K562 (cell line): ENCODE measurements around the gene FMC1. TPM values are rescaled to one million over a fixed set of nuclear protein-coding genes. Genes with fewer than 3 reads are reported as not detected.

Experiments
- PHF8 ChIP-seq: fragments of 200-600 bp; sonication (generic); IDR thresholded peaks from 2 replicates; pipeline ENCODE4 v1.6.1; 2012; ENCODE audit warnings: mixed run types, mild to moderate bottlenecking, inconsistent platforms, low read length, moderate library complexity, borderline replicate concordance
- polyA plus RNA-seq, 8 experiments: library from polyadenylated mRNA; depleted of rRNA in 4 of 8; stranded (reverse) in 5 of 8; unstranded in 3 of 8; fragments of >200 nt; fragmentation: Nextera tagmentation in 2 of 8; fragmentation: Illumina TruSeq in 1 of 8; extraction: Ambion mirVana in 2 of 8; extraction: Trizol in 1 of 8; gene quantifications; 2 replicates each; pipeline versions ENCODE4 v1.2.1 to v1.2.3, GENCODE V29; 2011 to 2014; ENCODE audit warnings: inconsistent platforms in 1 of 8, missing spikeins in 1 of 8
- total RNA-seq, 7 experiments: library from RNA; depleted of rRNA in 6 of 7; stranded (reverse); fragments of >200 nt in 6 of 7; fragmentation: Illumina TruSeq in 2 of 7; extraction: Trizol in 2 of 7; gene quantifications; 2 replicates each; pipeline versions ENCODE4 v1.2.1 to v1.2.3, GENCODE V29; 2011 to 2021; ENCODE audit warnings: low replicate concordance in 1 of 7
- TF ChIP-seq, protein P1 (sequence below), 2 experiments: fragments of 450-650 bp in 1 of 2; sonication (generic) in 1 of 2; formaldehyde crosslinking in 1 of 2; IDR thresholded peaks; 2 replicates each; pipeline versions ENCODE4 v1.7.1 to v1.9.0; 2016 to 2022; ENCODE audit warnings: inconsistent platforms in 1 of 2, mild to moderate bottlenecking in 1 of 2, missing genetic modification reagents in 1 of 2
- TF ChIP-seq, protein P2 (sequence below): fragments of 200-600 bp; sonication (generic); IDR thresholded peaks from one replicate; pipeline ENCODE4 v1.6.1; 2012; ENCODE audit warnings: mild to moderate bottlenecking, low read depth, low read length, inconsistent platforms

Gene FMC1
- total and polyA plus RNA-seq, 9 of the 15 experiments (the other 6 are each of a cell fraction or from before 2014, with no cell fraction given): 14.0 to 116 (median 29.0) TPM

DNA sequence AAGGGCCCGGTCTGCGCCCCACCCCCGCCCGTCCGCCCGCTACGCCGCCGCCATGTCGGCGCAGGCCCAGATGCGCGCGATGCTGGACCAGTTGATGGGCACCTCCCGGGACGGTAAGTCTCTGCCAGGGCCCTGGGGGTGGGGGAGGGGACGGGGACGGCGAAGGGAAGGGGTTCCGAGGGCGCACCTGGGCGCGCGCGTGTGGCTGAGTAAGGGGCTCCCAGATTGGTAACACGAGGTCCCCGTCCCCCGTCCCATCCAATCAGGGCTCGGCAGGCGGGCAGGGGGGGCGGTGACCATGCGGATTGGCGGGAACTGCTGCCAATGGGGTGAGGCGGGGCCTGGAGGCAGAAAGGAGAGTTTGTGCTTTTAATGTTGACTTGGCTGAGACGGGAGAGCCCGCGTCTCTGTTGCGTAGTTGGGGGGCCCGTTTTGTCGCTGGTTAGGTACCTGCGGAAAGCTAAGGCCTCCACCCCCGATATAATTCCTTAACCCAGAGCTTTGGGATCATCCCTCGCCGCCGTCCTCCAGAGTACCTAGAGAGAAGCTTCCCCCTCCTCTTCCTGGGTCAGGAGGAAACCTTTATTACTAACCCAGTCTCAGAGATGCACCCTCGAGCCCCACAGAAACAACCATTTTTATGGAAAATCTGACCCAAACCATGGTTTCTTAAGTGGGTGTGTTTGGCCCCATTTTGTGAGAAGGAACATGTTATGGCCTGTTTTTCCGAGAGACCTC is 19.2 kb downstream of the FMC1 start (continued):
- TF ChIP-seq, protein P1, sequence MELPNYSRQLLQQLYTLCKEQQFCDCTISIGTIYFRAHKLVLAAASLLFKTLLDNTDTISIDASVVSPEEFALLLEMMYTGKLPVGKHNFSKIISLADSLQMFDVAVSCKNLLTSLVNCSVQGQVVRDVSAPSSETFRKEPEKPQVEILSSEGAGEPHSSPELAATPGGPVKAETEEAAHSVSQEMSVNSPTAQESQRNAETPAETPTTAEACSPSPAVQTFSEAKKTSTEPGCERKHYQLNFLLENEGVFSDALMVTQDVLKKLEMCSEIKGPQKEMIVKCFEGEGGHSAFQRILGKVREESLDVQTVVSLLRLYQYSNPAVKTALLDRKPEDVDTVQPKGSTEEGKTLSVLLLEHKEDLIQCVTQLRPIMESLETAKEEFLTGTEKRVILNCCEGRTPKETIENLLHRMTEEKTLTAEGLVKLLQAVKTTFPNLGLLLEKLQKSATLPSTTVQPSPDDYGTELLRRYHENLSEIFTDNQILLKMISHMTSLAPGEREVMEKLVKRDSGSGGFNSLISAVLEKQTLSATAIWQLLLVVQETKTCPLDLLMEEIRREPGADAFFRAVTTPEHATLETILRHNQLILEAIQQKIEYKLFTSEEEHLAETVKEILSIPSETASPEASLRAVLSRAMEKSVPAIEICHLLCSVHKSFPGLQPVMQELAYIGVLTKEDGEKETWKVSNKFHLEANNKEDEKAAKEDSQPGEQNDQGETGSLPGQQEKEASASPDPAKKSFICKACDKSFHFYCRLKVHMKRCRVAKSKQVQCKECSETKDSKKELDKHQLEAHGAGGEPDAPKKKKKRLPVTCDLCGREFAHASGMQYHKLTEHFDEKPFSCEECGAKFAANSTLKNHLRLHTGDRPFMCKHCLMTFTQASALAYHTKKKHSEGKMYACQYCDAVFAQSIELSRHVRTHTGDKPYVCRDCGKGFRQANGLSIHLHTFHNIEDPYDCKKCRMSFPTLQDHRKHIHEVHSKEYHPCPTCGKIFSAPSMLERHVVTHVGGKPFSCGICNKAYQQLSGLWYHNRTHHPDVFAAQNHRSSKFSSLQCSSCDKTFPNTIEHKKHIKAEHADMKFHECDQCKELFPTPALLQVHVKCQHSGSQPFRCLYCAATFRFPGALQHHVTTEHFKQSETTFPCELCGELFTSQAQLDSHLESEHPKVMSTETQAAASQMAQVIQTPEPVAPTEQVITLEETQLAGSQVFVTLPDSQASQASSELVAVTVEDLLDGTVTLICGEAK (IDR thresholded peaks at IDR 0.05): peak; percentile 15; the same call in 1 of the 2 replicates
- TF ChIP-seq, protein P1 (CRISPR knock-in tag; IDR thresholded peaks at IDR 0.05): no peak
- TF ChIP-seq PHF8: peak; percentile 37
- TF ChIP-seq, protein P2, sequence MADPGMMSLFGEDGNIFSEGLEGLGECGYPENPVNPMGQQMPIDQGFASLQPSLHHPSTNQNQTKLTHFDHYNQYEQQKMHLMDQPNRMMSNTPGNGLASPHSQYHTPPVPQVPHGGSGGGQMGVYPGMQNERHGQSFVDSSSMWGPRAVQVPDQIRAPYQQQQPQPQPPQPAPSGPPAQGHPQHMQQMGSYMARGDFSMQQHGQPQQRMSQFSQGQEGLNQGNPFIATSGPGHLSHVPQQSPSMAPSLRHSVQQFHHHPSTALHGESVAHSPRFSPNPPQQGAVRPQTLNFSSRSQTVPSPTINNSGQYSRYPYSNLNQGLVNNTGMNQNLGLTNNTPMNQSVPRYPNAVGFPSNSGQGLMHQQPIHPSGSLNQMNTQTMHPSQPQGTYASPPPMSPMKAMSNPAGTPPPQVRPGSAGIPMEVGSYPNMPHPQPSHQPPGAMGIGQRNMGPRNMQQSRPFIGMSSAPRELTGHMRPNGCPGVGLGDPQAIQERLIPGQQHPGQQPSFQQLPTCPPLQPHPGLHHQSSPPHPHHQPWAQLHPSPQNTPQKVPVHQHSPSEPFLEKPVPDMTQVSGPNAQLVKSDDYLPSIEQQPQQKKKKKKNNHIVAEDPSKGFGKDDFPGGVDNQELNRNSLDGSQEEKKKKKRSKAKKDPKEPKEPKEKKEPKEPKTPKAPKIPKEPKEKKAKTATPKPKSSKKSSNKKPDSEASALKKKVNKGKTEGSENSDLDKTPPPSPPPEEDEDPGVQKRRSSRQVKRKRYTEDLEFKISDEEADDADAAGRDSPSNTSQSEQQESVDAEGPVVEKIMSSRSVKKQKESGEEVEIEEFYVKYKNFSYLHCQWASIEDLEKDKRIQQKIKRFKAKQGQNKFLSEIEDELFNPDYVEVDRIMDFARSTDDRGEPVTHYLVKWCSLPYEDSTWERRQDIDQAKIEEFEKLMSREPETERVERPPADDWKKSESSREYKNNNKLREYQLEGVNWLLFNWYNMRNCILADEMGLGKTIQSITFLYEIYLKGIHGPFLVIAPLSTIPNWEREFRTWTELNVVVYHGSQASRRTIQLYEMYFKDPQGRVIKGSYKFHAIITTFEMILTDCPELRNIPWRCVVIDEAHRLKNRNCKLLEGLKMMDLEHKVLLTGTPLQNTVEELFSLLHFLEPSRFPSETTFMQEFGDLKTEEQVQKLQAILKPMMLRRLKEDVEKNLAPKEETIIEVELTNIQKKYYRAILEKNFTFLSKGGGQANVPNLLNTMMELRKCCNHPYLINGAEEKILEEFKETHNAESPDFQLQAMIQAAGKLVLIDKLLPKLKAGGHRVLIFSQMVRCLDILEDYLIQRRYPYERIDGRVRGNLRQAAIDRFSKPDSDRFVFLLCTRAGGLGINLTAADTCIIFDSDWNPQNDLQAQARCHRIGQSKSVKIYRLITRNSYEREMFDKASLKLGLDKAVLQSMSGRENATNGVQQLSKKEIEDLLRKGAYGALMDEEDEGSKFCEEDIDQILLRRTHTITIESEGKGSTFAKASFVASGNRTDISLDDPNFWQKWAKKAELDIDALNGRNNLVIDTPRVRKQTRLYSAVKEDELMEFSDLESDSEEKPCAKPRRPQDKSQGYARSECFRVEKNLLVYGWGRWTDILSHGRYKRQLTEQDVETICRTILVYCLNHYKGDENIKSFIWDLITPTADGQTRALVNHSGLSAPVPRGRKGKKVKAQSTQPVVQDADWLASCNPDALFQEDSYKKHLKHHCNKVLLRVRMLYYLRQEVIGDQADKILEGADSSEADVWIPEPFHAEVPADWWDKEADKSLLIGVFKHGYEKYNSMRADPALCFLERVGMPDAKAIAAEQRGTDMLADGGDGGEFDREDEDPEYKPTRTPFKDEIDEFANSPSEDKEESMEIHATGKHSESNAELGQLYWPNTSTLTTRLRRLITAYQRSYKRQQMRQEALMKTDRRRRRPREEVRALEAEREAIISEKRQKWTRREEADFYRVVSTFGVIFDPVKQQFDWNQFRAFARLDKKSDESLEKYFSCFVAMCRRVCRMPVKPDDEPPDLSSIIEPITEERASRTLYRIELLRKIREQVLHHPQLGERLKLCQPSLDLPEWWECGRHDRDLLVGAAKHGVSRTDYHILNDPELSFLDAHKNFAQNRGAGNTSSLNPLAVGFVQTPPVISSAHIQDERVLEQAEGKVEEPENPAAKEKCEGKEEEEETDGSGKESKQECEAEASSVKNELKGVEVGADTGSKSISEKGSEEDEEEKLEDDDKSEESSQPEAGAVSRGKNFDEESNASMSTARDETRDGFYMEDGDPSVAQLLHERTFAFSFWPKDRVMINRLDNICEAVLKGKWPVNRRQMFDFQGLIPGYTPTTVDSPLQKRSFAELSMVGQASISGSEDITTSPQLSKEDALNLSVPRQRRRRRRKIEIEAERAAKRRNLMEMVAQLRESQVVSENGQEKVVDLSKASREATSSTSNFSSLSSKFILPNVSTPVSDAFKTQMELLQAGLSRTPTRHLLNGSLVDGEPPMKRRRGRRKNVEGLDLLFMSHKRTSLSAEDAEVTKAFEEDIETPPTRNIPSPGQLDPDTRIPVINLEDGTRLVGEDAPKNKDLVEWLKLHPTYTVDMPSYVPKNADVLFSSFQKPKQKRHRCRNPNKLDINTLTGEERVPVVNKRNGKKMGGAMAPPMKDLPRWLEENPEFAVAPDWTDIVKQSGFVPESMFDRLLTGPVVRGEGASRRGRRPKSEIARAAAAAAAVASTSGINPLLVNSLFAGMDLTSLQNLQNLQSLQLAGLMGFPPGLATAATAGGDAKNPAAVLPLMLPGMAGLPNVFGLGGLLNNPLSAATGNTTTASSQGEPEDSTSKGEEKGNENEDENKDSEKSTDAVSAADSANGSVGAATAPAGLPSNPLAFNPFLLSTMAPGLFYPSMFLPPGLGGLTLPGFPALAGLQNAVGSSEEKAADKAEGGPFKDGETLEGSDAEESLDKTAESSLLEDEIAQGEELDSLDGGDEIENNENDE: no peak
